Mammary epithelial cell (primary cell): ENCODE measurements around the gene ATP2B2.

ENCODE experiments used
- CTCF ChIP-seq, 2 donors: IDR thresholded peaks in 1 of 2; conservative IDR thresholded peaks in 1 of 2; 2 replicates each; pipeline ENCODE4 v1.5.1; 2011 to 2012; ENCODE audit warnings: inconsistent platforms in 2 of 2, low read length in 2 of 2, mild to moderate bottlenecking in 2 of 2, control low read depth in 1 of 2, low read depth in 1 of 2; ENCODE audit not compliant: insufficient read depth in 1 of 2; ENCODE audit errors: extremely low read depth in 1 of 2
- EZH2 ChIP-seq: IDR thresholded peaks from 2 replicates; pipeline ENCODE4 v1.6.1; 2012; ENCODE audit warnings: low read length, inconsistent platforms, borderline replicate concordance

GRCh38 chr3:10280571-10280970 is 224.8 kb downstream of the ATP2B2 start:
- TF ChIP-seq CTCF (conservative IDR thresholded peaks at IDR 0.05 in 1 of 2, IDR thresholded peaks at IDR 0.05 in 1 of 2; ENCODE audit: extremely low read depth in 1 of 2, insufficient read depth in 1 of 2, low read depth in 1 of 2, low read length in 2 of 2) (no peak), EZH2 (no peak)
